ENCODE data around the gene EMILIN1. TPM values are rescaled to one million over a fixed set of nuclear protein-coding genes. Genes with fewer than 3 reads are reported as not detected.

Gene EMILIN1
- total RNA-seq, 1 donor from 2014 or later, result 13.8 TPM

GRCh38 chr2:27079233-27080139, 1.1 kb downstream of the EMILIN1 start:
- no peak for DNase-seq (ENCODE audit: low read depth, low spot score)

- DNase-seq (ENCODE audit: low read depth, low spot score), result no peak
These were observed 1.7 kb downstream of the EMILIN1 start for GRCh38 chr2:27080140-27080469.

- DNase-seq (ENCODE audit: low read depth, low spot score), result no peak
These were observed 2.2 kb downstream of the EMILIN1 start for GRCh38 chr2:27080603-27080936.

GRCh38 chr2:27081984-27082772, 3.8 kb downstream of the EMILIN1 start:
- DNase-seq (ENCODE audit: low read depth, low spot score), result no peak

- no peak for DNase-seq (ENCODE audit: low read depth, low spot score)
These were observed 4.5 kb downstream of the EMILIN1 start for GRCh38 chr2:27082773-27083409.

GRCh38 chr2:27083410-27084296, 5.2 kb downstream of the EMILIN1 start:
- no peak for DNase-seq (ENCODE audit: low read depth, low spot score)

- DNase-seq (ENCODE audit: low read depth, low spot score), result no peak
These were observed 6.1 kb downstream of the EMILIN1 start for GRCh38 chr2:27084297-27085061.

DNA sequence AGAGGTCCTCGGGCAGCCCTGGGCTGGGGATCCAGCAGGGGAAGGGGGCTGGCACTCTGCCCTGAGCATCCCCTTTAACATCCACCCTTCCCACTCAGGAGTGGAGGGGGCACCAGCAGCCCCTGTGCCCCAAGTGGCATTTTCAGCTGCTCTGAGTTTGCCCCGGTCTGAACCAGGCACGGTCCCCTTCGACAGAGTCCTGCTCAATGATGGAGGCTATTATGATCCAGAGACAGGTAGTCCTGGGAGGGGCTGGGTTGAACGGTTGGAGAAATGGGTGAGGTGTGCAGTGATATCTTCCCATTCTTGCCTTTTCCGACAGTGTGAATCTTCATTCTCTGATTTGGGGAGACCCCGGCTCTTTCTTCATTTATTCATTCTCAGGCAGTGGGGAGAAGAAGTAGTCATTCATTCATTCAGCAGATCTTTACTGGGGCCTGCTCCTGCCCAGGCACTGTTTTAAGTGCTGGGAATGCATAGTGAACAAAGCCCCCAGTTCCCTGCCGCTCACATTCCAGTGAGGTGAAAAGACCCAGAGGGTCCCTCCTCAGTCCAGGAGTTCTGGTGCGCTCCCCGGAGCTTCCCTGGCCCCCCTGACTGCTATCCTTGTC, 6.8 kb downstream of the EMILIN1 start:
- DNase-seq (ENCODE audit: low read depth, low spot score), result no peak

DNA sequence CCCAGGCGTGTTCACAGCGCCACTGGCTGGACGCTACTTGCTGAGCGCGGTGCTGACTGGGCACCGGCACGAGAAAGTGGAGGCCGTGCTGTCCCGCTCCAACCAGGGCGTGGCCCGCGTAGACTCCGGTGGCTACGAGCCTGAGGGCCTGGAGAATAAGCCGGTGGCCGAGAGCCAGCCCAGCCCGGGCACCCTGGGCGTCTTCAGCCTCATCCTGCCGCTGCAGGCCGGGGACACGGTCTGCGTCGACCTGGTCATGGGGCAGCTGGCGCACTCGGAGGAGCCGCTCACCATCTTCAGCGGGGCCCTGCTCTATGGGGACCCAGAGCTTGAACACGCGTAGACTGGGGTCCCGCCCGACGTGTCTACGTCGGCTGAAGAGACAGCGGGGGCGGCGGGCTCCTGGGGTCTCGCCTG, 7.3 kb downstream of the EMILIN1 start:
- DNase-seq (ENCODE audit: low read depth, low spot score), result no peak

GRCh38 chr2:27086090-27086723, 7.8 kb downstream of the EMILIN1 start:
- DNase-seq (ENCODE audit: low read depth, low spot score), result peak; percentile 65

GRCh38 chr2:27086724-27087593, 8.5 kb downstream of the EMILIN1 start, which contains the start of gene KHK:
Gene KHK (plus strand): TSS chr2:27086772. CDS start chr2:27087260, 488 bp downstream.
- no peak for DNase-seq (ENCODE audit: low read depth, low spot score)

DNA sequence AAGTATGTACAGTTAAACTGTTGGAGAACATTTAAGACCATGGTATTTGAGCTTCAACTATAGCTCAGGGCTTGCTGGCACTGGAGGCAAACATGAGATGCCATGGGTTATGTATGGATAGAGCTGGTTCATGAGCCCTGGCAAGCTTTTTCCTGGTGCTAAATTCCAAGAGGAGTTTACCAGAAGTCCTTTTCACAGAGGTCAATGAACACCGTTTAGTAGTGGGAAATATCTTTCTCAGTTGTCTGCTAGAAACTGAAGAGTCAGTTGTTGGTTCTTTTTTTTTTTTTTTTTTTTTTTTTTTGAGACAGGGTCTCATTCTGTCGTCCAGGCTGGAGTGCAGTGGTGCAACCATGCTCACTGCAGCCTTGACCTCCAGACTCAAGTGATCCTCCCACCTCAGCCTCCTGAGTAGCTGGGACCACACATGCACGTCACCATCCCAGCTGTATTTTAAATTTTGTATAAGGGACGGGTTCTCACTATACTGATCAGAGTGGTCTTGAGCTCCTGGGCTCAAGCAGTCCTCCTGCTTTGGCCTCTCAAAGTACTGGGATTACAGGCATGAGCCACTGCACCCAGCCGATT, 9.5 kb downstream of the EMILIN1 start:
- DNase-seq (ENCODE audit: low read depth, low spot score), result no peak

DNA sequence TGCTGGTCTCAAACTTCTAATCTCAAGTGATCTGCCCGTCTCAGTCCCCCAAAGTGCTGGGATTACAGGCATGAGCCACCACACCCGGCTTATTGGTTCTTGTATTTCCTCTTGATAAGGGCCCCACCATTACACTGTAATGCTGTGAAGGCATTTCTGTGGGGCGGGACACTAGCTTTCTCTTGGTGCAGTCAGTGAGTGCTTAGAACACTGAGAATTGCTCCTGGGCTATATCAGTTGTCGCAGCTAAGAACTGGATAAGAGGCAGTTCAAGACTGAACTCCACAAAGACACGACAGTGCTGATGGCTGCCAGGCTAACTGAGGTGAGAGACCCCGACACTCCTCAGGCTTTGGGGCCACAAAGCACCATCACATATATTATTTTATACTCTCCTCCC, 10.2 kb downstream of the EMILIN1 start:
- no peak for DNase-seq (ENCODE audit: low read depth, low spot score)

DNA sequence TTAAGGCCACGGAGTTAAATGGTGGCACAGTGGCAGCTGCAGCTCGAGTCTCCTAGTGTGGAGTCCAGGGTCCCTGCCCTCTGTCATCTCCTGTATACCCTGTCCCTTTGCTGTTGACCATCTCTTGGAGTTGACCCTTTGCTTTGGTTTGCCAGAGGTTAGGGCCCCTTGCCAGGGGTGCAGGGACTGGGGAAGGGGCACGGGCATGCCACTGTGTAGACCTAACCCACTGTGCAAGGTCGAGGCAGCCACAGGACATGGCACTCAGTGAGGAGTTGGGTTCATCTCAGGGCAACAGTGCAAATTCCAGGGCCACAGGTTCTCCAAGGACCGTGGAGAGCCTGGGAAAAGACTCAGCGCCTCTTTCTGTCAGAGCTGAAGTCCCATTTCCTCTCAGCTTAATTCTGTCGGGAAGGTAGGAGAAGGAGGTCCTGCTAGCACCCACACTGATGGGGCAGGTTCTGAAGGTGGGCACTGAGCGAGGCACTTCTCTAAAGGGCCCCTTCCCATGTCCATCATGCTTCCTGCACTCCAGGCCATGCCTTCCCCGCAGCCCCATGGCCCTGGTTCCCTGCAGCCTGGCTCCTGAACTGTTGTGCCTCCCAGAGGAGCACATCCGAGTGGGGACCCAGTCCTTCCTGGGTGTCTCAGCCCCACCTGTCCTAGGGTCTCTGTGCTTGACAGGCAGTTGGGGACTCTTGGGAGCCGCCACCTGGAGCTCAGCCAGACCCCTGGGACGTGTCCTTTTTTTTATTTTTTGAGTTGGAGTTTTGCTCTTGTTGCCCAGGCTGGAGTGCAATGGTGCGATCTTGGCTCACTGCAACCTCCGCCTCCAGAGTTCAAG, 10.9 kb downstream of the EMILIN1 start:
- no peak for DNase-seq (ENCODE audit: low read depth, low spot score)

DNA sequence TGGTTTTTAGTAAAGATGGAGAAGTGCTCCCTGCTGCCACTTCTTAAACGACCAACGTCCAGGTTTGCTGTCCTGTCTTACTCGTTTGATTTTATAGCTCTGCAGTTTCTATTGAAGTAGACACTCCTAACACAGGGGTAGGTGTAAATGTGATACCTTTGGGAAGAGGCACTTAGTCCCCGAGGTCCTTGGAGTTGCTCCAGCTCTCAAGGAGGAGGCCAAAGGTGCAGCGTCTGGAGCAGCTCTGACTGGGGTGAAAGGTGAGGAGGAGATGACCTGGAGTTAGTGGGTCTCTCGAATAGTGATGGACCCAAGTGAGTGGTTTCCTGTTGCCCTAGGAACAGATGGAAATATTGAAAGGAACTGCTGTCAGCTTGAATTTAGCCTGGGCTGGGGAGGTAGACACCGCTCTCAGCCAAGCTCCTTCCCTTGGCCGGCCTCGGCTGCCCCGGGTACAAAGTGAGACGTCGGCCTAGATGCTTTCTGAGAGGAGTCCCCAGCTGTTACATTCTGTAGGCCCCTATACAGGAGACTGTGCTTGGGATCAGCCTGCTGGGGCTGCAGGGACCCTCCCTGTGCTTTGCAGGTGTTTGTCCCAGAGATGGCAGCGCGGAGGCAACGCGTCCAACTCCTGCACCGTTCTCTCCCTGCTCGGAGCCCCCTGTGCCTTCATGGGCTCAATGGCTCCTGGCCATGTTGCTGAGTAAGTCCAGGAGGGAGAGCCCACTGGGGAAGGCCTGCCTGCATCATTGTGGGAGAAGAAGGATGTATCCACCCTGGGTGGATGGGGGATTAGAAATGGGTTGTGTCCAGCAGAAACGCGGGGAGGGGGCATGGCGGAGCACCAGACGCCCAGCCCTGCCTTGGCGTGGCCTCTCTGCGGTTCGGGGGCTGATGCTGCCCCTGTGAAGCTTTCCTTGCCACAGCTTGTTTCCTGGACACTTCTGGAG, 13.6 kb downstream of the EMILIN1 start:
- no peak for DNase-seq (ENCODE audit: low read depth, low spot score)

All from pulmonary artery endothelial cell (primary cell).